Stimulated activated CD4-positive, alpha-beta T cell treated with anti-CD3 and anti-CD28 coated beads, Interleukin-15, amount 100 ng/mL, for 1 hour (primary cell): ENCODE data around the gene STX11.
"Not testable (repeated sequence)": the region's sequence is repeated elsewhere in the genome, so short reads cannot be mapped to it uniquely, and the experiment has no call there.

Experiments
- DNase-seq, 2 donors: peaks; one replicate each; pipeline ENCODE4 v3.0.0-alpha.2; 2020; ENCODE audit warnings: low read depth in 1 of 2, low spot score in 1 of 2

Gene STX11

DNA sequence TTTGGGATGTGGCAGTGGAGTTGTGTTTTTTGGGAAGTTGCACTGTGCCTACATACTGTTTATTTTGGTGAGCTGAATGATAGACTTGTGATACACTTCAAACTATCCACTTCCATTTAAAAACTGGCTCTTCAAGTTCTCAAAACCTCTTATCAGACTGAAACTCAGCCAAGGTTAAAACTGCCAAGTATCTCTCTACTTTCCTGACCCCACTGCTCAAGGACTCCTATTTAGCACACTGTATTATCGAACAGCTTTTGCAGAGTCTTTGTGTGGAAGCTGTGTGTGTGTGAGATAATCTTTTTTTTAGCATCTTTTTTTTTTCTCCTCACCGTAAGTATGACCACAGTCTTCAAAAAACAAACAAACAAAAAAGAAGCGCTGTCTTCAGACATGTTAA, 21.1 kb downstream of the STX11 start:
- no peak for DNase-seq

DNA sequence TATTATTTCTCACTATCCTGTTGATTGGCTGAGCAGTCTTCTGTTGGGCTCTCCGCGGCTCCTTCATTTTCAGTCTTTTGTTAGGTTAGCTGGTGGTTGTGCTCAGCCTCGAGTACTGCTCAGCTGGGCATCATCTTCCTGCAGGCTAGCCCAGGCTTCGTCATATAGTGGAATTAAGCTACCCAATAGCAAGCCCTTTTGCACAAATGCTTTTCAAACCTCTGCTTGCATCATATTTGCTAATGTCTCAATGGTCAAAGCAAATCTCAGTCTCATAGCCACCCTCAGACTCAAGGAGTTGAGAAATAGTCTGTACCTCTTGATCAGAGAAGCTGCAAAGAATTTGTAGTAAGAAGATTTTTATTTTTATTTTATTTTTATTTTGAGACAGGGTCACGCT, 23.7 kb downstream of the STX11 start:
- no peak for DNase-seq

DNA sequence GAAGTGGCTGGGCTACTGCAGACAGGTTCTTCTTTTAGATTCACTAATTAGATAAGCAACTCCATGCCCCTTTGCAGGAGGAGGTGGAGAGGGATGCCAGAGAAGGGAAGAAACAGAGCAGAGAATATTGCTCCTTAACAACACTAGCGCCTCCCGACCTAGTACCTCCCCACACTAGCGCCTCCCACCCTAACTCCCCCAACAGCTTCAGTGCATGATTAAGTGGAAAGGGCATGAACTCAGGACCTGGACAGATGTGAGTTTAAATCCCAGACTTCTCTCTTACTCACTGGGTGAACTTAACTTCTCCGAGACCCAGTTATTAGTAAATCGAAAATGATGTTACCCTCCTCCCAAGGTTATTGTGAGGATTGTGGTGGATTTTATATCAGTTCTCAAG, 25.7 kb downstream of the STX11 start:
- DNase-seq: no peak

DNA sequence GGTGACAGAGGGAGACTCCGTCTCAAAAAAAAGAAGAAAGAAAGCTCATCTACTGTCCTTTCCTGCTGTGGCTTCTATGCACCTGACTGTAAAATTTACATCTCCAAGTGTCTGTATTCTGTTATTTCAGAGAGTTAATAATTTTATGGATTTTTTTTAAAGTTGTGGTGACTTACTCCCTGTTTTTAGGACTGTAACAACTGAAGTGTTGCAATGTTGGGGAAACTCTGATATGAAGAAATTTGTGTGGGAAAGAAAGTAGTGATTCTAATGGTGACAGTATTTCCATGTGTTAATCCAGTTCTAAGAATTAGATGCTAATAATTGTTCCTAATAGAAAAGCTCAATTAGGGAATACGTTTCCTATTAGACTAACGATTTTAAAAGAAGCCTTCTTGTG, 27.4 kb downstream of the STX11 start:
- DNase-seq: no peak

DNA sequence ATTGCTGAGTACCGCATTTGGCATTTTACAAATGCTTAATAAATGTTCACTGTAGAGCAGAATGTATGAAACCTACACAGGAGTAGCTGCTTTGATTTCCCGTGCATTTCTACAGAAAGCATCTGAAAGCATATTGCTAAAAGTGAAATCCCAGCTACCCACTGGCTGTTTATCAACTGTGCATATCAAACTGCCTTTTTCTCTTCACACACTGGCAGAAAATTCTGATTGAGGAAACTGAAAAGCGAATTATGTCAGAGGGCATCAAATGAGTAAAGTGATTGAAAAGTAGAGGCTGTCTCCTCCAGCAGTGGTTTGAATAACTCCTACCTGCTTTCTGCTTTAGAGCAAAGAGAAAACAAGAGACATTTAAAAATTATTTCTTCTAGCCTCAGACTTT, 28.0 kb downstream of the STX11 start:
- no peak for DNase-seq

DNA sequence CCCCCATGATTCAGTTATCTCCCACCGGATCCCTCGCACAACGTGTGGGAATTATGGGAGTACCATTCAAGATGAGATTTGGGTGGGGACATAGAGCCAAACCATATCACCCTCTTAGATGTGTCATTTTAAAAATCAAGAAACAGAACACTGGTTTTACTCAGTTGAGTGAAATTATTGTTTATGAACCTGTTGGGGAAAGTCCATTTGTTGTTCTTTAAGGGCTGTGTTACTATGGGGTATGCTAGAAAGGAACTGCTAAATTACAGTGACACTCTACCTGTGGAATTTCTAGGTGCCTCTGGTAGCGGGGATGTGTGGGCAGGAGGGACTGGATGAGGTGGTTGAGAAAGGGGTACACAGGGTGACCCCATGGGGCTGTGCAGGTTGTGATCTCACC, 28.9 kb downstream of the STX11 start:
- DNase-seq: no peak

DNA sequence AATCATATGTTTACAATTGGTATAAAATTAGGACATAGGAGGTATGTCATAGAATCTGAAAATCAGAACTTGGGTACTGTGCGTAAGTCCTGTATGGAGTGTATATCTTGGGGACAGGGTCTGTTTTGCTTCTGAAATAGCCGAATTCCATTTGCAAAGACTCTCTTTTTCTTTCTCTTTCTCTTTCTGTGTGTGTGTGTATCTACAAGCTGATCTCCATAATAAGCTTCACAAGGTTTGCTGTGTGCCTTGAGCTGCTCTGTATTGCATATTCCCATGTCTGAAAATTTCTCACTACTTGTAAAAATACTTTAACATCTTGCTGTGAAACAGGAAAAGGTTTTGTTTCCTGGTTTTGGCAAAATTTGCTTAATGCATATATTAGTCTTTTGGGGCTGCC, 29.5 kb downstream of the STX11 start:
- no peak for DNase-seq

DNA sequence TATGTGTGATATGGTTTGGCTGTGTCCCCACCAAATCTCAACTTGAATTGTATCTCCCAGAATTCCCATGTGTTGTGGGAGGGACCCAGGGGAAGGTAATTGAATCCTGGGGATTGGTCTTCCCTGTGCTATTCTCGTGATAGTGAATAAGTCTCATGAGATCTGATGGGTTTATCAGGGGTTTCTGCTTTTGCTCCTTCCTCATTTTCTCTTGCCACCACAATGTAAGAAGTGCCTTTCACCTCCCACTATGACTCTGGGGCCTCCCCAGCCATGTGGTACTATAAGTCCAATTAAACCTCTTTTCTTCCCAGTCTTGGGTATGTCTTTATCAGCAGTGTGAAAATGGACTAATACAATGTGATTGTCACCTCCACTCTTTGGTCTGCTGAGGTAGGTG, 30.0 kb downstream of the STX11 start:
- DNase-seq: not testable (repeated sequence)

DNA sequence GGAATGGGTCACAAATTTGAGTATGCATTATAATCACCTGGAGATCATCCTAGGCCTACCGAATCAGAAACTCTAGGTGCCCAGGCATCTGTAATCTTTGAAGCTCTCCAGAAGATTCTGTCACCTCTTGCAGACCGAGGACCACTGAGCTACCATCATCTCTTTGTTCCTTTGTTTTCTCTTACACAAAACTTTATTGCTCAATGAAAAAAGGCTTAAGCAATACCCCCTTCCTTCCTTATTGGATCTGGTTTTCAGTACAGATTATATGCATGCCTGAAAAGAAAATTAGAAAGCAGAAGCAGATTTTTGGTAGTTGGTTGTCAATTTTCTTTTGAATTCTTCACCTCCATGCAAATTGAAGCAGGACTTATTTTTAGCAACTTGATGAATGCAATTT, 31.3 kb downstream of the STX11 start:
- no peak for DNase-seq

DNA sequence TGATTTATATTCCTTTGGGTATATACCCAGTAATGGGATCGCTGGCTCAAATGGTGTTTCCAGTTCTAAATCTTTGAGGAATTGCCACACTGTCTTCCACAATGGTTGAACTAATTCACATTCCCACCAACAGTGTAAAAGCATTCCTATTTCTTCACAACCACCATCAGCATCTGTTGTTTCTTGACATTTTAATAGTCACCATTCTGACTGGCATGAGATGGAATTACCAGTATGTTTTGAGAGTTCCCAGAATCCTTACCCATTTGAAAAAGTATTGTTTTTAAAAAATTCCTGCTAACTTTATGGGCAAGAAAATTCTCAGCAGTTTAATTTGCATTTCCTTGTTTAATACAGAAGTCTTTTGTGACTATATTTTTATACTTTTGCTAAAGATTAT, 33.9 kb downstream of the STX11 start:
- not testable (repeated sequence) for DNase-seq

DNA sequence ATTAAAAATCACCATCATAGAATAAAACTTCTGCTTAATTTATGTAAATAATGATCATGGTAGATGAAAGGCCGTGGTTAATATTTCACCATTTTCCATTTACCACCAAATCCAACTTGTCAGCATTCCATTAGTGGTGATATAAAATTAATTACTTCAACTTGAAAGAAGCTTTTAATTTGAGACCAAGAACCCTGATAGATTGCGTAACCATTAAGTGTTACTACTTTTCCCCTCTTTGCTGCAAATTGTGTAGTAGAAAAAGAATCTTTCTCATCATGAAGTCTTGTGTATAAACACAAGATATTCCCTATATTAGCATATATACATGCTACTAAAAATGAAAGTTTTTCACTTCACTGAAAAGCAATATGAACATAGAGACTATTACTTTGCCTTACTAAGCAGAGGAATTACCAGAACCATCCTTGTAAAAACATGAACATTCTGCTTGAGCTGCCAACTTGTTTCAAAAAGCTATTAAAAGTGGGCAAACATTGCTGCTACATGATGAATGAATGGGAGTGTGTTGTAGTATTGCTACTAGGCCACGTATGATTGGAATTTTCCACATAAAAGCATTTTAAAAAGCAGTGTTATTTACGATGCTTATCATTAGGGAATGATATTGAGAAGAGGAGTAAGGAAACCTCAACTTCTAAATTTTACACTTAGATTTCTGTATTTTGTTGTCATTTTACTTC, 35.0 kb downstream of the STX11 start:
- no peak for DNase-seq

DNA sequence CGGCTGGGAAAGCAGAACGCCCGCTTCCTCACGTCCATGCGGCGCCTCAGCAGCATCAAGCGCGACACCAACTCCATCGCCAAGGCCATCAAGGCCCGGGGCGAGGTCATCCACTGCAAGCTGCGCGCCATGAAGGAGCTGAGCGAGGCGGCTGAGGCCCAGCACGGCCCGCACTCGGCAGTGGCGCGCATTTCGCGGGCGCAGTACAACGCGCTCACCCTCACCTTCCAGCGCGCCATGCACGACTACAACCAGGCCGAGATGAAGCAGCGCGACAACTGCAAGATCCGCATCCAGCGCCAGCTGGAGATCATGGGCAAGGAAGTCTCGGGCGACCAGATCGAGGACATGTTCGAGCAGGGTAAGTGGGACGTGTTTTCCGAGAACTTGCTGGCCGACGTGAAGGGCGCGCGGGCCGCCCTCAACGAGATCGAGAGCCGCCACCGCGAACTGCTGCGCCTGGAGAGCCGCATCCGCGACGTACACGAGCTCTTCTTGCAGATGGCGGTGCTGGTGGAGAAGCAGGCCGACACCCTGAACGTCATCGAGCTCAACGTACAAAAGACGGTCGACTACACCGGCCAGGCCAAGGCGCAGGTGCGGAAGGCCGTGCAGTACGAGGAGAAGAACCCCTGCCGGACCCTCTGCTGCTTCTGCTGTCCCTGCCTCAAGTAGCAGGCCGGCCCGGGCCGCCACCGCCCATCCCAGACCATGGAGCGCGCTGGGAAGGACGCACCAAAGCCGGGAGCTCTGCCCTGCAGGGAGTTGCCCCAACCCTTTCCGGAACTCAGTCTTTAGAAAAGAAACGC, 36.7 kb downstream of the STX11 start:
- DNase-seq: no peak

DNA sequence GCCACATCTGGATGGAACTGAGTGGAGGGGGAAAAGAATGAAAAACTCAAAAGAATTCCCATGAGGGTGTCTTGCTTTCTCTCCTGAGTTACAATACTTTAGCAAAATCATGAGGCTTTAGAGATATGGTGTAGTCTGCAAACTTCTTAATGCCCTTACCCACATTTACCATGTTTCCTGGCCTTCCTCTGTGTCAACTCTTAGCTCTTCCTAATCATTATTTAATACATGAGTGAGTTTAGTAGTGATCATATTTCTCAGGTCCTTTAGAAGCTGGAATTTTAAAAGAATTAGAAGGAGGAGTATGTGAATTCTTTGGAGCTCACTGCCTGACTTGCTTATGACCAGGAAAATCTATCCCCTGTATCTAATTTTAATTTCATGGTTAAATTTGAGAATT, 39.0 kb downstream of the STX11 start:
- DNase-seq: no peak

DNA sequence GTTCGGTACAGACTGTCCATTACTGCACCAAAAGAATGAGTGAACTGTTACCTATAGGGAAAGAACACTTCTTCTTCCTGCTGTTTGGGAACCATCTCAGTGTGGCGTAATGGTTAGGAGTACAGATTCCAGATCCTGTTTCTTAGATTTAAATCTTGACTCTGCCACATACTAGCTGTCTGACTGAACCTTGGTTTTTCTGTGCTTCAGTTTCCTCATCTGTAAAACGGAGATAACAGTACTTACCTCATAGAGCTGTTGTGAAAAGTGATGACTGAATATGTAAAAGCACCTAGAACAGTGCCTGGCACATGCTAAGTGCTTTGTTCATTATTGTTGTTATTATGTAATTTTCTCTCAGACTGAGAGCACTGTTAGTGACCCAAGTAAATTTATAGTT, 39.8 kb downstream of the STX11 start:
- DNase-seq: no peak

DNA sequence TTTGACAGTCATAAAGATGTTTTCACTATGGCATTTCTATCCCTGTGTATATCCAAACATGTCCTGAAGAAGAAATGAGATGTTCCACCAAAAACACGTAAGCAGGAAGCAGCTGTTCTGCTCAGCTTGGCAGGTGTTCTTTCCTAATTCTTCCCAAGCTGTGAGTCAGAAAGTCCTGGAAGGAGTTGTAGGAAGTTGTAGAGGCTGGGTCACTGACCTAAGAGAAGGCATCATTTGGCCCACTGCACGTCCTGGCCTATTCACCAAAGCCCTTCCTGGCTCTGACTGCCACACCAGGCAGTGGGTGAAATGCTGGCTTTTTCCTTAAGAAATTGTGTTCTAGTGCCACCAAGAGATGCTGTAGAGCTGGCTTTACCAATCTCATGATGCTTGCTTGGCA, 40.3 kb downstream of the STX11 start:
- no peak for DNase-seq

DNA sequence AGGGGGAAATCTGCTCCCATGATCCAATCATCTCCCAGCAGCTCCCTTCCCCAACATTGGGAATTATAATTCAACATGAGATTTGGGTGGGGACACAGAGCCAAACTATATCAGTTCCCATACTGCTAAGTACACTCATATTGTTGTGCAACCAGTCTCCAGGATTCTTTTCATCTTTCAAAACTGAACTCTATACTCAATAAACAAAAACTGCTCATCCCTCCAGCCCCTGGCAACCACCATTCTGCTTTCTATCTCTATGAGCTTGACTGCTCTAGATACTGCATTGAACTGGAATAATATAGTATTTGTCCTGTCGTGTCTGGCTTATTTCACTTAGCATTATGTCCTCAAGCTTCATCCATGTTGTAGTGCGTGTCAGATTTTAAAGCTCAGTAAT, 42.9 kb downstream of the STX11 start:
- no peak for DNase-seq

DNA sequence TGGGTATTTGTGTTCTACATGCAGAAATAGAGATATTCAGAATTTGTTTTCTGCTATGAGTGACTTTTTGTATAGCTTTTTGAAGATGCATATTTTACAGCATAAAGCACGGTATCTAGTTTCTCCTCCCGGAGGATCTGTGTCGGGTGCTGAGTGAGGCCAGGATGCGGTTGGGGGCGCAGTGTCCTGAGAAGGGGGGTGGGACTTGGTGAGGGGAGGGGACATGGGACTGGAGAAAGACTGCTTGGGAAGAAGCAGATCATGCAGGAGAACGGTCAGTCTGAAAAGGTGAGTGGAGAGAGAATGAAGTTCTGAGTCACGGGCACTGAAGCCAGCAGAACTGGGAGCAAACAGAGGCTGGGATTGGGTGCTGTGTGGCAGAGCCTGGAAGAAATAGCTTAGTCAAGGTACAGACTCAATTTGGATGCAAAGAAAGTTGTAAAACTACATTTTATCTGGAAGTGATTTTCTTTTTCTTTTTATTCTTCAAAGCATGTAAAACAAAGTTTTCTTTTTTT, 44.0 kb downstream of the STX11 start:
- DNase-seq: no peak

DNA sequence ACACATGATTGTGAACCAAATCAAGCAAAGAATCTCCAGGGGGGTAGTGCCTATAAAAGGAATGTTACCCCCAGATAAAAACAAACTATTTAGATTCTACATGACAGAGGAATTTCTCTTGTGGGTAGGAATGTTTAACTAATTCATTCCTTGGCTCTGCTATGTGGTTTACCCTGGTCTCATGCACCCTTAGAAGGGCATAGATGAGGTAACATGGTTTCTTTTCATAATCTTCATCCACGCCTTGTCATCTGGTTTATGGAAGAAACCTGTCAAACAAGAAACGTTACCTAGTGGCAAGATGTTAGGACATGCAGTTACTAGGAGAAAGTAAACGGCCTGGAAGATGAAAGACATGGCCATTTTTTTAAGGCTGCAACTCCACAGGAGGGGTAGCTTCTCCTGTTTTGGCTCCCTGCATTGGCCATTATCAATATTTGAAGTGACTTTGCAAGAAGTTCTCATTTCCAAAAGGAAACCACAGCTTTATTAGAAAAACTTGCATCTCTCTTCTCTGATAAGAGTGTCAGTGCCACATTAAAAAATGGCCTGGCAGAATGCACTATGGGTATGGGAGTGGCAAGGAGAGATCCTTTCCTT, 45.5 kb downstream of the STX11 start:
- DNase-seq: no peak

DNA sequence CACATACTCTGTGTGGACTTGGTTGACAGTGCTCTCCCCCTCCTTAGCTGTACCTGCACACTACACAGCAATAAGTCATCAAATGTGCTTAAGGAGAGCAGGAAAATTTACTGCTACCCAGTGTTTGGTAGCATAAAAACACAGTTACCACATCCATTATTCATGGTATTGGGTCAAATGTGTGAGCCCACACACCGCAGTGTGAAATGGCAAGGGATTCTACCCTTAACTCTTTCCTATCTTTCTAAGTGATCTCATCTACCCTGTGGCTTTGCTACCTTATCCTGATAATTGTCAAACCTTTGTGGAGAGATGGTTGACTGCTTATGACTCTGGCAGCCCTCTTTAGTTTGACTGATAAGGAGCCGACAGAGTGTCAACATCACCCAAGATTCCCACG, 47.6 kb downstream of the STX11 start:
- DNase-seq: no peak

DNA sequence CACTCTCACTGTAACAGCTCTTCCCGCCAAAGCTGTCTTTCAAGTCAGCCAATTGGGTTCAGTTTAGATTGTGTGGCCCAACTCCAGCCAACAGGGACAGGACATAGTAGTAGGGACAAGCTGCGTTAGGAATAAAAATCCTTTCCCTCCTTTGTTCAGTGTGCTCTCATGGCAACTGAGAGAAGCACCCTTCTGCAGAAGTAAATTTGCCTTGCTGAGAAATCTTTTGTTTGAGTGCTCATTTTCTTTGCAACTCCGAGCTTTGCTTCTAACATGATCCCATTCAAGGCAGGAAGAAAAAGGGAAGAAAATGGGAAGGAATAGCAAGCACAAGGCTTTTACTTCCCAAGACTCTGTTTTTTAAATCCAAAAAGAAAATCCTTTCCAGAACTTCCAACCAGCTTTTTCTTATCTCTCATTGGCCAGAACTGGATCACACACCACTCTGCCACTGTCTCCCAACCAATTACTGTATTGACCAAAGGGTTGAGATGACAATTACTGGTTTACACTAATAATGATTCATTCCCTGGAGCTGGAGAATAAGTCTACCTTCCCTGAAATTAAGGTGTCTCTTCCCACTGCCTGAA, 52.7 kb downstream of the STX11 start:
- no peak for DNase-seq

DNA sequence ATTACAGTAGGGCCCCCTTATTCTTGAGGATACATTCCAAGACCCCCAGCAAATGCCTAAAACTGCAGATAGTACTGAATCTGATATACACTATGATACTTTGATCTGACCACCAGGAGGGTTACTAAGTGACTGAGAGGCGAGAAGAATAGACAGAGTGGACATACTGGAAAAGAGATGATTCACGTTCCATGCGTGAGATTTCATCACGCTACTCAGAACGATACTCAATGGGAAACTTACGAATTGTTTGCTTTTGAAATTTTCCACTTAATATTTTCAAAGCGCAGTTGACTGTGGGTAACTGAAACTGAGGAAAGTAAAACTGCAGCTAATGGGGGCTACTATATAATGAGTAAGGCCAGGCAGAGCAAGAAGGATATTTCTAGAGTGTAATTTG, 60.8 kb downstream of the STX11 start:
- no peak for DNase-seq

DNA sequence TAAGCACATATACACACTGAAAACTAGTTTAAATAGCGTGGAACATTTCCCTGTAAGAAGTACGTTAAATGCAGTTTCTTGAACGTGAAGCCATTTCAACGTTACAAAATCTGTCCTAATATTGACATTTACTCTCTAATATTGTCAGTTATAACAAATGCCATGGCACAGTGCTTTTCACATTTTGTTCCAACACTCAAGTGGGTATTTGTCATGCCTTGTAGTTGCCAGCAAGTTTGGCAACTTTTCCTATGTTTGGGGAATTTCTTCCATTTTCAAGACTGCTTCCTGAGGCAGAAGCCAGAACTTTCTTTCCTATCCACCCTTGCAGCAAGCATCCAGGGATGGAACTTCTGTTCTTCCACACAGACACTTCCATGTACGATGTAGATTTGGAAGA, 63.0 kb downstream of the STX11 start:
- no peak for DNase-seq
